GM19395 (cell line): ENCODE results near the gene MEGF10.

Source experiments
- ATAC-seq: cut with Tn5 transposase; IDR thresholded peaks from one replicate; pipeline ENCODE4 v1.9.1; 2021; ENCODE audit warnings: mild to moderate bottlenecking, moderate library complexity; ENCODE audit not compliant: unreplicated experiment

MEGF10 gene

DNA sequence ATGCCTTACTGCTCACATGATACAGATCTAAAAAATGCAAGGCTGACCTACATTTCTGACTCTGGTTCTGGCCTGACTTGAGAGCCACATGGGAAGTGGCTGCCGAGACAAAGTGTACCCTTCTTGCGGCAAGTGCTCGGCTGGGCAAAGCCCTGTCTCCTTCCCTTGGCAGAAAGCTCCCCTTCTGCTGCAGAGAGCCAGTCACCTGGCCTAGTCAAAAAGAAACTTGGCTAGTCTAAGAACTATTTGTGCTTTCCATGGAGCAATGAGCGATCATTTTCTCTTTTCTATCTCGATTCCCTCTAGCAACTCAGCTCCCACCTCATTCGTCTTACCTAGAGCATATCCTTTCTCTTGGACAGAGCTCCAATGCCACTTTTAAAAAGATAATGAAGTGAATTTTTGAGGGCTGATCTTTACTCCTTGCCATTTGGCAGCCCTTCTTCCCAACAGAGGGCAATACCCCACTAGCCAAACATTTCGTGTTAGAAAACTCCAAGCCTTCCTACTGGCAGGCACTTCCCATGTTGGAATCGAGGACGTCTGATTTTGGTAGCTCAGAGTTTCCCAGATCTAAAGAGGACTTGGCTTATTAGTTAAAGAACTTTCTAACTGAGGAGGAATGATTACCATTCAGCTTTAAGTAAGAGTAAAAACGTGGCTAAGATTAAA is 118.8 kb downstream of the MEGF10 start:
- ATAC-seq: no peak

DNA sequence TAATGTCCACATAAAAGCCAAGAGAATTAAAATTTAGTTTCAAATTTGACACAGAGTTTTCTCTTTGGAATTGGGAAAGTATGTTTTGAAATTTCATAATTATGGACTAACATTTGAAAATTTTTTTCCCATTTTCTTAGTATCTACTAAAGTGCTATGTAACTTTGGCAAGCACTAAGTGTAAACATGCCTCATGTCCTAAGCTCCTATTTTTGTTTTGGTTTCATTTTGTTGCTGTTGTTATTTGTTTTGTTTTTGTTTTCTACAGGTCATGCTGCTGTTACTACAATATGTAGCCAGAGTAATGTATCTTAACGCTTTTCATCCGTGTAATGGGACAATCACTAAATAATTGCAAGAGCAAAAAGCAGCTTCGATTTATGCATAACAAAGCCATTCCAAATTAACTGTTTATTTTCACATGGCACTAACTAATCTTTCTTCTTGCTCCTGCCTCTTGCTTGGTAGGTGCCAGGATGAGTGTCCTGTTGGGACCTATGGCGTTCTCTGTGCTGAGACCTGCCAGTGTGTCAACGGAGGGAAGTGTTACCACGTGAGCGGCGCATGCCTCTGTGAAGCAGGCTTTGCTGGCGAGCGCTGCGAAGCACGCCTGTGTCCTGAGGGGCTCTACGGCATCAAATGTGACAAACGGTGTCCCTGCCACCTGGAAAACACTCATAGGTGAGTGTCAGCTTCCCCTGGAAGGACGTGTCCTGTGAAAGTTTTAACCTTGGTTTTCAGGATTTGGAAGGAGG is 119.5 kb downstream of the MEGF10 start:
- ATAC-seq: no peak

DNA sequence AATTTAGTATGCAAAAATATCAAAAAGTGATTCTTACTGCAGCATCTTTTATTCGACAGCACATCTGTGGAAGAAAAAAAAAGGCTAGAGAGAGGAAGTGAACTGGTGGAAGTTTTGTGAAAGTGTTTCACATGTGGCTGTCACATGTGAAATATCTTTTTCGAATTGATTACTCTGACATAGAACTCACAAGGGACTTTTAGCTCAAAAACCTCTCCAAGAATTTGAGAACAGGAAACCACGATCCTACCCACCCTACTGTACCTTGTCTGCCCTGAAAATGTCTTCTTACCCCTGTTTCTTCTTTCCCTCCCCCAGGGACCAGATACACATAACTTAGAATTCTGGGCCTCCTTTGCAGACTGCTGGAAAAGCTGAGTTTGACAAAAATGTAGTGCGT is 120.4 kb downstream of the MEGF10 start:
- ATAC-seq: peak; percentile 86

DNA sequence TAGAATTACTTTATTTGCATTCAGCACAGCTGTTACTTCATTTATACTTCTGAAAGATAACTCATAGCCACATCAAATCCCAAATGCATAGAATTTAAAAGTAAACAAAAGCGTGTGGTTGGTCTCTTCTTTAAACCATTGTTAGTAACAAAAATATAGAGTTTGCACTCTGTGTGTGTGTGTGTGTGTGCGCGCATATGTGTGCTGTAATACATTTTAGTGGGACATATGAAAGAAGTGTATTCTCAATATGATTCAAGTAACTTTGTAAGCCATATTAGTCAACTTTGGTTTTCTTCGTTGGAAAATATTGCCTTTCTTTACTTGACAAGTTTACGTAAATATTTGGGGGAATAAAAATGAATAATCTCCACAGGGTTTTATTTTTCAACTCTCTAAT is 120.8 kb downstream of the MEGF10 start:
- ATAC-seq: peak; percentile 5

DNA sequence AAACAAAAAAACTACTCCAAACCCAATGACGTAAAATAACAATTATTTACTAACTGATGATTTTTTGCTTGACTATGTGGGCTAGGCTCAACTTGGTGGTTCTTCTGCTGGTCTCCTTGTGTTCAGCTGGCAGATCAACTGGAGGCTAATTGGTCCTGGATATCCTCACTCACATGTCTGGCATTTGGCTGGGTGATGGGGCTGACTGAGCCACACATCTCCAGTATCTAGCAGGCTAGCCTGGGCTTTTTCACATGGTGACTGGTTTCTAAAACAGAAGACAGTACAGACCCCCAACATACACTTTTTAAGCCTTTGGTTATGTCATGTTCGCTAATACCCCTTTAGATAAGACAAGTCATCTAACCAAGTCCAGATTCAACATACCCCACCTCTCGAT is 122.1 kb downstream of the MEGF10 start:
- no peak for ATAC-seq

DNA sequence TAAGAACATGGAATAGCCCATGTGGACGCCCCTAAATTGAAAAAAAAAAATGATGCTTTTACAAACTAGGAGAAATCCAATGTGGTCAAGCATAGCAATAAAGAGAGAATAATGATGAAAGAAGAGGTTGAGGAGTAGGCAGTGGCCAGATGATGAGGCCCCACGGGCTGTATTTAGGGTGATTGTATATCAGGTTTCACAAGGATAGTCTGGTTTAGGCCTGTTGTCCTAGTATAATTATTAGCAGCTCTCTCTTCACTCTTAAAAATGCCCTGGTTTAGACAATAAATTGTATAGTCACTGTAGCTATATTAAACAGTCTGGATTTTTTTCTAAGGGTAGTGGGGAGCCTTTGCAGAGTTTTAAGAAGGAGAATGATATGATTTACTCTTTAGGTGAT is 124.4 kb downstream of the MEGF10 start:
- no peak for ATAC-seq

DNA sequence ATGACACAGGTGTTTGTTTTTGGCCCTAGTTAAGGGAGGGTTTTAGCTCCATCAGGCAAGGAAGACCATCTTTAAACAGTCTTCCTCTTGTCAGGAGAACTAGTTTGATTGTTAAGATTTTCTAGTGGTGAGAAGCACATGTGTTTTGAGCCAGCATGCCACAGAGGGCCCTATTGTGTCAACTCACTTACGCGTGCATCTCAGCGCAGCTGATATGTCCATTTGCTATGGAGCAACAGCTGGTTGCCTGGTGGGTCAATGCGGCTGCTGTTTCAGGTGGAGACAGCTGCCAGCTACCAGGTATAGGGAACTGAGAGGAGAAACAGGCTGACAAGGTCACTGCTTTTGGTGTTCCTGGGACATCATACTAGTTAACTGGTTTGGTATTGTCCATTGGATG is 126.3 kb downstream of the MEGF10 start:
- no peak for ATAC-seq

DNA sequence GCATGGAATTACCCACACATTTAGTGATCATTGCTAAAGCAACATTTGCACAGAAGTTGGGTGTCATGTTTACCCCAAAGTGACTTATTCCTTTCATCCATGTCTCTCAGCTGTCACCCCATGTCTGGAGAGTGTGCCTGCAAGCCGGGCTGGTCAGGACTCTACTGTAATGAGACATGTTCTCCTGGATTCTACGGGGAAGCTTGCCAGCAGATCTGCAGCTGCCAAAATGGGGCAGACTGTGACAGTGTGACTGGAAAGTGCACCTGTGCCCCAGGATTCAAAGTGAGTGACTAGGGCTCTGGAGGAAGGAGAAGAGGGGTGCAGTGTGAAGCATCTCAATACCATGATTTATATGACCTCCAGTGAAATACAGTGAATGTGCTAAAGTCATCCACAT is 126.9 kb downstream of the MEGF10 start:
- ATAC-seq: no peak

DNA sequence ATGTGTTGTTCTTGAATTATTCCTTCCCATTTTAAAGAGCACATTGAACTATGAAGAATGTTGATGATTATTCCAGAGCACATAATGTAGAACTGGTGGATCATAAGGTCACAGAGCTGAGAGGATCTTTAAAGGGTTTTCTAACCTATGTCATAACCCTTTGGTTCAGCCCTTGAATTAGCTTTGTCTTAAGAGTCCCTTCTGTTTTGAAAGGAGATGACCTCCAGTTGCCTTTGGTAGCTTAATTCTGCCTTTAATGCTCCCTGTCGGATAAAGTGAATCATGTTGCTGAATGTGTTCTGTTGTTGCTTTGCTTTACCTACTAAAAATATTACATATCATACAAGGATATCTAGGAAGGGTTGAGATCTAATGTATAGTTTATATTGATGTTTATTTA is 127.8 kb downstream of the MEGF10 start:
- no peak for ATAC-seq

DNA sequence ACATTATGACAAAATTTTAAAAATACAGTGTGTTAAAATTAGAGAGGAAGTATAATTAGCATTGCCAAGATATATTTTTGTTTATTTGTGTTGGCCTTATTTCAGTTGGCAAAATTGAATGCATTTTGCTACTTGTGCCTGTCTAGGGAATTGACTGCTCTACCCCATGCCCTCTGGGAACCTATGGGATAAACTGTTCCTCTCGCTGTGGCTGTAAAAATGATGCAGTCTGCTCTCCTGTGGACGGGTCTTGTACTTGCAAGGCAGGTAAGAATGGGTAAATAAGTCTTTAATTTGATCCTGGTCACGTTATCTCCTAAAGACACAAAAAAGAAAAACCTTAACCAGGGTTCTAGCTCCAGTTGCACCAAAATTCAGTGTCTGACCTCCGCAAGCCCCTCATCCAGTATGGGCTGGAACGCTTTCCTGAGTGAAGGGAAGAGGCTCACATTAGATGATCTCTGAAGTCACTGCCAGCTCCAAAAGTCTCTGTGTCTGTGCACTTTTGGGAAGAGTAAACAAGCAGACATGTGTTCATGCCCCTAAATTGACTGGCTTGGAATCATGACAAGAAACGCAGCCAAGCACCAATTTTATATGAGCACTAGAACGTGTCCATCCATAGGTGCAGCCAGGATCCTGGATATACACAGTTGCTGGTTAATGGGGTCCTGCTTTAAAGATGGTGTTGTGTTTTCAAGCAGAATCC is 128.5 kb downstream of the MEGF10 start:
- no peak for ATAC-seq

DNA sequence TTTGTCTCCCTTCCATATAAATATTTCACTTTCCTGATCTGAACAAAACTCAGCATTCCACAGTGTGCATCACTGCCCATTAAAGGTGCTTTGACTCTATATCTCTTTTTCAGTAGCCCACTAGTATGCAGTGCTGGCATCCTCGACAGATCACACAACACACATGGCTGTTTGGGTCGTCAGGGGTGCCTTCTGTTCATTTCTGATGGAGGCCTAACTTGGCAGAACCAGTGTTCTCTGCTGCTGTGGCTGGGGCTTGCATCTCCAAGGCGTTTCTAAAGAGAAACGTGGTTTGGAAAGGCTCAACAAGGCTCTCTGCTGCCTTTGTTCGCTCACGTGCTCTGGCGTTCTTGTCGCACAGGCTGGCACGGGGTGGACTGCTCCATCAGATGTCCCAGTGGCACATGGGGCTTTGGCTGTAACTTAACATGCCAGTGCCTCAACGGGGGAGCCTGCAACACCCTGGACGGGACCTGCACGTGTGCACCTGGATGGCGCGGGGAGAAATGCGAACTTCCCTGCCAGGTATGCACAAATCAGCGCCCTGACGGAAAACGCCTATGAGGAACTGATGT is 129.2 kb downstream of the MEGF10 start:
- no peak for ATAC-seq

DNA sequence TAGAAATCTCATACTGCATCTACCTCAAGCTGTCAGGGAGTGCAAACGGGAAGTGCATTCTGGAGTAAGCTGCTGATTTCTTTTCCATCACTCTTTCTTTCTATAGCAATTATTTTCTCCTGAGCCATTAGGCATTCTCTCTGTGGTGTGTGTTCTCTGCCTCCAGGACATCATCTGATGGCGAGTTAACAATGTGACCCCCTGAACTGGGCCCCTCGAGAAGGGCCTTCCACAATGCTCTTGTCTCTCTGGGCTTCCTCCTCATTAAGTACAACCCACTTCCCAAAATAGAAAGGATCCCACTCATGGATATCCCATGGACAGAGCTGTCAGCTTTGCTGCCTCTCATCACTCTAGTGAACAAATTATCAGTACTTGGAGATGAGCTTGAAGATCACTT is 130.2 kb downstream of the MEGF10 start:
- ATAC-seq: no peak

DNA sequence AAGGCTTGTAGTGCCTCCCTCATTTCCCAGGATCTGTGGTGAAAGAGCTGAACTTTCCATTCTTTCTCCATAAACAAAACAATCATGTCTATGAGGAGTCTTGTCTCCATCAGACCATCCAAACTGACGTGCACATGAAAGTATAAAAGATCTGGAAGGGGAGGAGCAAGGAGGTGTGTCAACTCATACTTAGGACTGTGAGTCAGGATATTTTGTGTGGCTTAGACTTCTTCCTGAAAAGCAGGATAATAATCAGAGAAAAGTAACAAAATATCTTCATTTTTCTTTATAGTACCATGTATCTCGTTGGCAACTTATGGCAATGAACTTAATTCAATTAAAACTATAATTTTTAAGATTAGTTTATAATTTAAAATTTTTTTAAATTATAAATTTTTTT is 130.9 kb downstream of the MEGF10 start:
- ATAC-seq: no peak

DNA sequence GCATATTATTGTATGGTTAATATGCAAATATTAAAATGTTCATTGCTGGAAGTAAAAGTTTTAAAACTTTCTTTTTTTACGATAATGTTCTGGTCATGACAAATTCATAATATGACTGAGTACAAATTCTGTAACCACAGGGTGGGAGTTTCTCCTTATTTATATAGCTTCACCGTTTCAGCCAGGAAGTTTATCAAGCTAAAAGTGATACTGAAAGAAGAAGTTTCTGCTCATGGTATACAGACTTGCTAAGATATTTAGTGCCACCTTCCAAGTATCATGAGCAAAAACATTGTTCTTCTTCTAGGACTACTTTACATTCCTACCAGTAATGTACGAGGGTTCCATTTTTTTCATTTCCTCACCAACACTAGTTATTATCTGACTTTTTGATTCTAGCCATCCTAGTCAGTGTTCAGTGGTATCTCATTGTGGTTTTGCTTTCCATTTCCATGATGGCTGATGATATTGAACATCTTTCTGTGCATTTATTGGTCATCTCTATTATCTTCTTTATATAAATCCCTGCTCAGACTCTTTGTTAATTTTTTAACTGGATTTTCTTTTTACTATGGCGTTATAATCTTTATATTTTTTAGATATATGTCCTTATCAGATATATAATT is 132.7 kb downstream of the MEGF10 start:
- ATAC-seq: peak; percentile 75

DNA sequence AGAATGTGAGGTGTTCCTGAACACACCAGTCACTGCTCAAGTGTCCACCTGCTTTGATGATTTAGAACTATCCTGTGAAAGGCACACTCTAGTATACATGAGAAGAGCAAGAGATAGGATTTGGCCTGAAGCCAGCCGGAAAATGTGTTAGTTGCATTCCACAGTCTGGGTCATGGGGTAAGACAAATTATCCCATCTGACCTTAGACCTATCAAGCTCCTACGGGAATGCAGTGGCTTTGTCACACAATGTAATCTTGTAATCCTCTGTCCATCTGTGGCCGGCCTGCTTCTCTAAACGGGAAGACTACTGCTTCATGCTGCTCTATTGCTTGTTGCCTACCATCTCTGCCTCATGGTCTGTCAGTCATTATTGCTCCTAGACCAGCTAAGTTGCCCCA is 134.4 kb downstream of the MEGF10 start:
- no peak for ATAC-seq

DNA sequence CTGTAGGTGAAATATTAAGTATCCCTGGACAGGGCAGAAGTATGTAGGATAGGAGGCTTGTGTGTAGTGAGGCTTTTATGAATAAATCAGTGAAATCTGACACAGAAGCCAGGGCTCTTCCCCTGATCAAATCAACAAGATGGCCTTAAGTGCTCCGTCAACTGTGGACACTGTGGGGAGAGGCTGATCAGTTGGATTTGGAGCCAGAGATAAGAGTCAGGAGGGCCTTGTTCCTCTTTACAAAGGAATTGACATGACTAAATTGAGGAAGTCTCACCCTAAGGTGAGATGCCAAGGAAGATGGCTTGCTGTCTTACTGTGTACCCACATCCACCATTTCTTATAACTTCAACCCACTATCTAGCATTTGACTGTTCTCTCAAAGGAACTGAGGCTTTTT is 135.3 kb downstream of the MEGF10 start:
- no peak for ATAC-seq

DNA sequence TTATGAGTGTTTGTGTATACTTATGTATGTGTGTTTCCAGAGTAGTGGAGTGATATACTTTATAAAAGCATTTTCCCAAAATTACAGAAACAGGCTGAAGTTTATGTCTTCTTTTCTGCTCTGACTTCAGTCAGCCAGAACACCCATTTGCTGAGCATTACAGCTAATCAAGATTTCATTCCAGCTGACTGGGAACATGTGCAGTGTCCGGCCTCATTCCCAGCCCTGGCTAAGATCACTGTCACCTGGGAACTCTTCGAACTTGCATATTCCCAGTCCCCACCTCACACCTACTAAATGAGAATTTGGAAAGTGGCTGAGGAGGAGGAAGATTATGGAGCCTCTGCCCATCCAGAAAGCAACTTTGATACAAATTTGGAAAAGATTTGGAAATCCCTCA is 136.1 kb downstream of the MEGF10 start:
- no peak for ATAC-seq

DNA sequence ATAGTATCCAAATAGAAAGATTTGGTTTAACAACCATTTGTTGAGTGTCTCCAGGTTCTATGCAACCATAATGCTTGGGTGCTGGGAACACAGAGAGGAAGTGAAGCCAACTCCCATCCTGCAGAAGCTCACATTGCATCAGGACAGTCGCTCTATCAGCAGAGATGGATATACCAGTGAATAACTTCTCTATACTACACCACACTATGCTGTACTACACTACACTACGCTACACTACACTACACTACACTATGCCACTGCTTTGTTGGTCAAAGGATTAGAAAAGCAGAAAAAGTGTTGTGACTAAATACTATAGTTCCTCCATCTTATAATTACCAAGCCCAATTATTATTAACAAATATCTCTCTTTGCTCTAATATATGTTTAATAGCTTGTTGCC is 137.7 kb downstream of the MEGF10 start:
- no peak for ATAC-seq

DNA sequence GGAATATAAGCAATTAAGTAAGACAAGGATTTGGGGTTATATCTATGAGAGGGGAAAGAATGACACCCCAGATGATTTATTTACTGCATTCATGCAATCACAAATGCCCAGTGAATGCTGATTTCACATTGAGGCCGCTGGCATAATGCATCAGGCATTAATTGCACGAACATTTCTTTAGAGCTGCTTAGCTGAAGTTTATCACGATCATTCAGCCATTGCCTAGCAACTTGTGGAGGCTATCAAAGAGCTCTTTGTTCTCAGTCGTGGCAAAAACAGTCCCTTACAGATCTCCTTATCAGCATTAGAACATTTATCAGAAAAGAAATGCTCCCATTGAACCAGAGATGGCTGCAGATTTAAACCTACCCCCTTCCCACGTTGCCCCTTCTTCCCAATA is 138.2 kb downstream of the MEGF10 start:
- ATAC-seq: no peak

DNA sequence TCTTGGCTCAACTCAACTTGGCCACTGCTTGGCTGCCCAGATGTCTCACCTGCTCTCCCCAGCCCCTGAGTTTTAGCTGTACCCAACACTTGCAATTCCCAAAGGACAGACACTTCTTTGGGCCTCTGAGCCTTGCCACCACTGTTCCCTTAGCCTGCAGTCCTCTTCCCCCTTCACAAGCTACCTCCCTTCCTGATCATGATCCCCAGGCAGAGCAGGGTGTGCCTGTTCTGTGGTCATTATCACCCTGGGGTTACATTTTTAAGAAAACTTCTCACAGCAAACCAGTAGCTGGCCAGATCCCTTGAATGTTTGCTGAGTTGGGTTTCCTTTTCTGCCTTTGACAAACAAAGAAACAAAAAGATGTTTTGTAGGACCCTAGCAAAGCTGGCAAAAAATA is 139.3 kb downstream of the MEGF10 start:
- no peak for ATAC-seq

DNA sequence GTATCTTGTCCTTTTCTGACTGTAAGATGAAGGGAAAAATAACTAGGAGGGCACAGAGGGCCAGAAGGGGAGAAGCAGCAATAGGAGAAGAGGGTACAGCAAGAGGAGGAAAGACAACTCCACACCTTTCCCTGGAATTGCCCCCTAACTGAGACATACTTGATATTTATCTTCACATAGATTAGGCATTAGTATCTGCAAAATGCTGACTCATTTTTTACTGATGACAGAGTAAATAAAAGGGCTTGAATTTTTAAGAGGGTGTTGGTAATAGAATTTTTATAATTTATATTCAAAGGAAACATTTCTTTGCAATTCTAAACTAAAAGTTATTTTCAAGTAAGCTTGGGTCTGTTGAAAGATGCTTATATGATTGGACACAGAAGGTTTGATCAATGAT is 140.0 kb downstream of the MEGF10 start:
- ATAC-seq: no peak
